ENCODE measurements around the gene NLGN1. TPM values are rescaled to one million over a fixed set of nuclear protein-coding genes. Genes with fewer than 3 reads are reported as not detected.

Gene NLGN1
- total RNA-seq, 1 experiment from 2014 or later, result 0.85 TPM

GRCh38 chr3:174102274-174102673 is 704.7 kb downstream of the NLGN1 start:
- no peak overlapping the region for H3K27ac ChIP-seq (ENCODE audit: low read length)
- POLR2A ChIA-PET, result no interaction called here
- H3K4me3 ChIP-seq (ENCODE audit: low read depth in 2 of 2, low read length in 2 of 2), result no peak overlapping the region
- no peak for DNase-seq (ENCODE audit: low read depth, low spot score)
- TF ChIP-seq SIN3A (IDR thresholded peaks at IDR 0.05; ENCODE audit: borderline replicate concordance, insufficient read depth, low read depth, low read length) (no peak), CTCF (IDR thresholded peaks at IDR 0.05) (no peak), TCF7L2 (IDR thresholded peaks at IDR 0.05; ENCODE audit: low read depth, low read length) (no peak), POLR2AphosphoS5 (IDR thresholded peaks at IDR 0.05; ENCODE audit: low read depth, low read length) (no peak)
- TF ChIP-seq, protein P1, sequence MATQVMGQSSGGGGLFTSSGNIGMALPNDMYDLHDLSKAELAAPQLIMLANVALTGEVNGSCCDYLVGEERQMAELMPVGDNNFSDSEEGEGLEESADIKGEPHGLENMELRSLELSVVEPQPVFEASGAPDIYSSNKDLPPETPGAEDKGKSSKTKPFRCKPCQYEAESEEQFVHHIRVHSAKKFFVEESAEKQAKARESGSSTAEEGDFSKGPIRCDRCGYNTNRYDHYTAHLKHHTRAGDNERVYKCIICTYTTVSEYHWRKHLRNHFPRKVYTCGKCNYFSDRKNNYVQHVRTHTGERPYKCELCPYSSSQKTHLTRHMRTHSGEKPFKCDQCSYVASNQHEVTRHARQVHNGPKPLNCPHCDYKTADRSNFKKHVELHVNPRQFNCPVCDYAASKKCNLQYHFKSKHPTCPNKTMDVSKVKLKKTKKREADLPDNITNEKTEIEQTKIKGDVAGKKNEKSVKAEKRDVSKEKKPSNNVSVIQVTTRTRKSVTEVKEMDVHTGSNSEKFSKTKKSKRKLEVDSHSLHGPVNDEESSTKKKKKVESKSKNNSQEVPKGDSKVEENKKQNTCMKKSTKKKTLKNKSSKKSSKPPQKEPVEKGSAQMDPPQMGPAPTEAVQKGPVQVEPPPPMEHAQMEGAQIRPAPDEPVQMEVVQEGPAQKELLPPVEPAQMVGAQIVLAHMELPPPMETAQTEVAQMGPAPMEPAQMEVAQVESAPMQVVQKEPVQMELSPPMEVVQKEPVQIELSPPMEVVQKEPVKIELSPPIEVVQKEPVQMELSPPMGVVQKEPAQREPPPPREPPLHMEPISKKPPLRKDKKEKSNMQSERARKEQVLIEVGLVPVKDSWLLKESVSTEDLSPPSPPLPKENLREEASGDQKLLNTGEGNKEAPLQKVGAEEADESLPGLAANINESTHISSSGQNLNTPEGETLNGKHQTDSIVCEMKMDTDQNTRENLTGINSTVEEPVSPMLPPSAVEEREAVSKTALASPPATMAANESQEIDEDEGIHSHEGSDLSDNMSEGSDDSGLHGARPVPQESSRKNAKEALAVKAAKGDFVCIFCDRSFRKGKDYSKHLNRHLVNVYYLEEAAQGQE (IDR thresholded peaks at IDR 0.05; ENCODE audit: insufficient read depth in 1 of 2, low read depth in 2 of 2, low read length in 1 of 2), result no peak
- CTCF ChIA-PET, result no interaction called here
- in situ Hi-C loops (cut with HindIII; ENCODE audit: low pct_unique_long_range_greater_than_20kb, low sequenced_read_pairs), result no loop called here
- BruUV-seq (replicated peaks), result no TSS peak
- peaks cover 3% of the 10 kb centered on the region; the same call in 1 of the 2 replicates for H3K4me1 ChIP-seq (ENCODE audit: control insufficient read depth, insufficient read depth, low read length)
- no peaks in the 10 kb centered on the region for H3K9me3 ChIP-seq (ENCODE audit: control insufficient read depth, insufficient read depth, low read depth, low read length)
- ATAC-seq, result no peak
- H3K27me3 ChIP-seq (ENCODE audit: control insufficient read depth, insufficient read depth, low read length), result no peaks in the 10 kb centered on the region
- intact Hi-C loops (cut with micrococcal nuclease; ENCODE audit: unreplicated experiment), result no loop called here
- no peaks in the 10 kb centered on the region for H3K36me3 ChIP-seq (ENCODE audit: control insufficient read depth, insufficient read depth, low read length)

GRCh38 chr3:174102866-174103265 is 705.3 kb downstream of the NLGN1 start:
- H3K4me1 ChIP-seq (ENCODE audit: control insufficient read depth, insufficient read depth, low read length), result peaks cover 3% of the 10 kb centered on the region; the same call in 1 of the 2 replicates
- in situ Hi-C loops (cut with HindIII; ENCODE audit: low pct_unique_long_range_greater_than_20kb, low sequenced_read_pairs), result no loop called here
- TF ChIP-seq CTCF (IDR thresholded peaks at IDR 0.05) (no peak), TCF7L2 (IDR thresholded peaks at IDR 0.05; ENCODE audit: low read depth, low read length) (no peak), SIN3A (IDR thresholded peaks at IDR 0.05; ENCODE audit: borderline replicate concordance, insufficient read depth, low read depth, low read length) (no peak), POLR2AphosphoS5 (IDR thresholded peaks at IDR 0.05; ENCODE audit: low read depth, low read length) (no peak)
- TF ChIP-seq, protein P1 (IDR thresholded peaks at IDR 0.05; ENCODE audit: insufficient read depth in 1 of 2, low read depth in 2 of 2, low read length in 1 of 2), result no peak
- intact Hi-C loops (cut with micrococcal nuclease; ENCODE audit: unreplicated experiment), result no loop called here
- no peak overlapping the region for H3K4me3 ChIP-seq (ENCODE audit: low read depth in 2 of 2, low read length in 2 of 2)
- no peak overlapping the region for H3K27ac ChIP-seq (ENCODE audit: low read length)
- DNase-seq (ENCODE audit: low read depth, low spot score) (no peak), ATAC-seq (no peak)
- H3K36me3 ChIP-seq (ENCODE audit: control insufficient read depth, insufficient read depth, low read length), result no peaks in the 10 kb centered on the region
- H3K27me3 ChIP-seq (ENCODE audit: control insufficient read depth, insufficient read depth, low read length), result no peaks in the 10 kb centered on the region
- ChIA-PET POLR2A (no interaction called here), CTCF (no interaction called here)
- H3K9me3 ChIP-seq (ENCODE audit: control insufficient read depth, insufficient read depth, low read depth, low read length), result no peaks in the 10 kb centered on the region
- BruUV-seq (replicated peaks), result no TSS peak

Data from Panc1 (cell line).